NOMO-1 treated with dmso at 0.1 percent for 144 hours (cell line): Measurements from ENCODE around the gene MTX1.
"Not testable (repeated sequence)": the region's sequence is repeated elsewhere in the genome, so short reads cannot be mapped to it uniquely, and the experiment has no call there.

ENCODE experiments used
- DNase-seq: peaks from one replicate; lab custom pipeline; 2025; ENCODE audit not compliant: unreplicated experiment; lab: John Stamatoyannopoulos, UW

The MTX1 gene

GRCh38 chr1:155188268-155188667, 20.2 kb upstream of the MTX1 start:
- no peak for DNase-seq

GRCh38 chr1:155189926-155190325, 18.6 kb upstream of the MTX1 start:
- not testable (repeated sequence) for DNase-seq

- no peak for DNase-seq
Observed at GRCh38 chr1:155191904-155192303, 16.6 kb upstream of the MTX1 start.

- no peak for DNase-seq
Observed at GRCh38 chr1:155192346-155193274, 15.9 kb upstream of the MTX1 start.

- peak; percentile 80 for DNase-seq
Observed at GRCh38 chr1:155193275-155193990, 15.1 kb upstream of the MTX1 start.

- not testable (repeated sequence) for DNase-seq
Observed at GRCh38 chr1:155193991-155194240, 14.6 kb upstream of the MTX1 start.

GRCh38 chr1:155195201-155196102, 13.0 kb upstream of the MTX1 start:
- no peak for DNase-seq

- no peak for DNase-seq
Observed at GRCh38 chr1:155196103-155196892, 12.2 kb upstream of the MTX1 start.

- DNase-seq, result no peak
Observed at GRCh38 chr1:155196893-155197638, 11.4 kb upstream of the MTX1 start.

GRCh38 chr1:155197901-155198546, 10.5 kb upstream of the MTX1 start:
- no peak for DNase-seq

GRCh38 chr1:155198547-155198906, 10.0 kb upstream of the MTX1 start:
- DNase-seq, result no peak

GRCh38 chr1:155199792-155200191, 8.7 kb upstream of the MTX1 start:
- no peak for DNase-seq

- no peak for DNase-seq
Observed at GRCh38 chr1:155200920-155201319, 7.6 kb upstream of the MTX1 start.

GRCh38 chr1:155202198-155202597, 6.3 kb upstream of the MTX1 start:
- no peak for DNase-seq

GRCh38 chr1:155202731-155203515, 5.6 kb upstream of the MTX1 start:
- DNase-seq, result no peak

GRCh38 chr1:155205035-155205434, 3.5 kb upstream of the MTX1 start:
- DNase-seq, result no peak

- DNase-seq, result no peak
Observed at GRCh38 chr1:155205969-155206593, 2.4 kb upstream of the MTX1 start.
